Measurements from ENCODE around the gene ARHGAP25. TPM values are rescaled to one million over a fixed set of nuclear protein-coding genes. Genes with fewer than 3 reads are reported as not detected.

ARHGAP25 gene
- total and polyA plus RNA-seq, 2 of the 4 experiments (the other 2 are of a cell fraction), result 0.29 to 0.36 TPM

DNA sequence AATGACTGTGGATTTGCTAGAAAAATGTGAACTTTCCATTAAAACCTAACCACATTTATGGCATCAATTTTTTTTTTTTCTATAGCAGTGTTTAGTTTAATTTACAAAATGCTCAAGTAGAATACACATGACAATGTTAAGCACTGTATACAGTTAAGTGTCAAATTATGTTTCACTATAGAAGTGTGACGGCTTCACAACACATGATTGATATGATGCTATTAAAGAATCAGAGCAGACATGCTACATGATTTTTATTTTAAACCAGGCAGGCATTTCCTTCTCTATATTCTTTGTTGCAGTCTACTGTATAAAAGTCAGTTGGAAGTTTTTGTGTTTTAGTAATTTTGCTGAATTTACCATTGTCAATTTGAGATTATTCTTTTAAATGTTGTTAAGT lies 47.6 kb upstream of the ARHGAP25 start:
- no peak for TF ChIP-seq SMC3 (IDR thresholded peaks at IDR 0.05; ENCODE audit: low read depth, low read length)
- TF ChIP-seq, protein P1, sequence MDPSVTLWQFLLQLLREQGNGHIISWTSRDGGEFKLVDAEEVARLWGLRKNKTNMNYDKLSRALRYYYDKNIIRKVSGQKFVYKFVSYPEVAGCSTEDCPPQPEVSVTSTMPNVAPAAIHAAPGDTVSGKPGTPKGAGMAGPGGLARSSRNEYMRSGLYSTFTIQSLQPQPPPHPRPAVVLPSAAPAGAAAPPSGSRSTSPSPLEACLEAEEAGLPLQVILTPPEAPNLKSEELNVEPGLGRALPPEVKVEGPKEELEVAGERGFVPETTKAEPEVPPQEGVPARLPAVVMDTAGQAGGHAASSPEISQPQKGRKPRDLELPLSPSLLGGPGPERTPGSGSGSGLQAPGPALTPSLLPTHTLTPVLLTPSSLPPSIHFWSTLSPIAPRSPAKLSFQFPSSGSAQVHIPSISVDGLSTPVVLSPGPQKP (IDR thresholded peaks at IDR 0.05; ENCODE audit: borderline replicate concordance, low read depth, low read length), result no peak
- TF ChIP-seq, protein P2, sequence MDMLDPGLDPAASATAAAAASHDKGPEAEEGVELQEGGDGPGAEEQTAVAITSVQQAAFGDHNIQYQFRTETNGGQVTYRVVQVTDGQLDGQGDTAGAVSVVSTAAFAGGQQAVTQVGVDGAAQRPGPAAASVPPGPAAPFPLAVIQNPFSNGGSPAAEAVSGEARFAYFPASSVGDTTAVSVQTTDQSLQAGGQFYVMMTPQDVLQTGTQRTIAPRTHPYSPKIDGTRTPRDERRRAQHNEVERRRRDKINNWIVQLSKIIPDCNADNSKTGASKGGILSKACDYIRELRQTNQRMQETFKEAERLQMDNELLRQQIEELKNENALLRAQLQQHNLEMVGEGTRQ (IDR thresholded peaks at IDR 0.05; ENCODE audit: low read depth, low read length), result no peak
- no peak for TF ChIP-seq CHD1 (IDR thresholded peaks at IDR 0.05; ENCODE audit: low read depth, low read length)
- no peak for TF ChIP-seq BHLHE40 (IDR thresholded peaks at IDR 0.05; ENCODE audit: low read depth, low read length)
- TF ChIP-seq POLR2A (IDR thresholded peaks at IDR 0.05; ENCODE audit: low read depth, low read length), result no peak
- TF ChIP-seq MAZ (IDR thresholded peaks at IDR 0.05; ENCODE audit: borderline replicate concordance, low read depth, low read length), result no peak
- TF ChIP-seq CEBPB (IDR thresholded peaks at IDR 0.05; ENCODE audit: low read depth, low read length), result no peak
- TF ChIP-seq FOS (IDR thresholded peaks at IDR 0.05; ENCODE audit: low read depth, low read length), result no peak
- no peak for TF ChIP-seq RAD21 (IDR thresholded peaks at IDR 0.05; ENCODE audit: low read length)
- TF ChIP-seq RCOR1 (IDR thresholded peaks at IDR 0.05; ENCODE audit: insufficient replicate concordance, low read length), result no peak
- TF ChIP-seq, protein P3, sequence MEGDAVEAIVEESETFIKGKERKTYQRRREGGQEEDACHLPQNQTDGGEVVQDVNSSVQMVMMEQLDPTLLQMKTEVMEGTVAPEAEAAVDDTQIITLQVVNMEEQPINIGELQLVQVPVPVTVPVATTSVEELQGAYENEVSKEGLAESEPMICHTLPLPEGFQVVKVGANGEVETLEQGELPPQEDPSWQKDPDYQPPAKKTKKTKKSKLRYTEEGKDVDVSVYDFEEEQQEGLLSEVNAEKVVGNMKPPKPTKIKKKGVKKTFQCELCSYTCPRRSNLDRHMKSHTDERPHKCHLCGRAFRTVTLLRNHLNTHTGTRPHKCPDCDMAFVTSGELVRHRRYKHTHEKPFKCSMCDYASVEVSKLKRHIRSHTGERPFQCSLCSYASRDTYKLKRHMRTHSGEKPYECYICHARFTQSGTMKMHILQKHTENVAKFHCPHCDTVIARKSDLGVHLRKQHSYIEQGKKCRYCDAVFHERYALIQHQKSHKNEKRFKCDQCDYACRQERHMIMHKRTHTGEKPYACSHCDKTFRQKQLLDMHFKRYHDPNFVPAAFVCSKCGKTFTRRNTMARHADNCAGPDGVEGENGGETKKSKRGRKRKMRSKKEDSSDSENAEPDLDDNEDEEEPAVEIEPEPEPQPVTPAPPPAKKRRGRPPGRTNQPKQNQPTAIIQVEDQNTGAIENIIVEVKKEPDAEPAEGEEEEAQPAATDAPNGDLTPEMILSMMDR (conservative IDR thresholded peaks at IDR 0.05; ENCODE audit: low read depth, low read length), result no peak
- TF ChIP-seq NFE2L2 (IDR thresholded peaks at IDR 0.05; ENCODE audit: low read depth, low read length), result no peak
- no peak for TF ChIP-seq MXI1 (IDR thresholded peaks at IDR 0.05; ENCODE audit: borderline replicate concordance, low read depth, low read length)
- no peak for TF ChIP-seq MAFK (IDR thresholded peaks at IDR 0.05; ENCODE audit: low read depth, low read length)
- TF ChIP-seq RFX5 (IDR thresholded peaks at IDR 0.05; ENCODE audit: low read depth, low read length), result no peak
- WGBS, 2 experiments (ENCODE audit: extremely low coverage in 2 of 2, insufficient read length in 1 of 2), result no CpG with 5 or more reads among the region's 1 CpG
- no peak overlapping the region for H2BK5ac ChIP-seq (ENCODE audit: low read depth, low read length, poor library complexity, severe bottlenecking)

More for the DNA sequence above, 47.6 kb upstream of the ARHGAP25 start:
- Histone ChIP-seq H3K4me1 (ENCODE audit: control insufficient read depth, insufficient read depth, low read length) (no peaks in the 10 kb centered on the region), H3K79me1 (ENCODE audit: low read depth in 1 of 2, low read length in 2 of 2) (no peaks in the 10 kb centered on the region), H2BK120ac (ENCODE audit: low read depth, low read length) (no peak overlapping the region), H3K9me1 (ENCODE audit: insufficient read depth, low read length) (no peaks in the 10 kb centered on the region), H3K4ac (ENCODE audit: low read depth, low read length) (no peak overlapping the region), H2AFZ (replicated peaks; ENCODE audit: low read length, poor library complexity) (no peak overlapping the region), H4K91ac (ENCODE audit: insufficient read depth, low read depth, low read length) (no peak overlapping the region), H3K4me3 (ENCODE audit: insufficient read depth, low read depth, low read length) (no peak overlapping the region), H3K56ac (ENCODE audit: extremely low read depth, insufficient read depth, low read length) (no peak overlapping the region), H3K23ac (ENCODE audit: low read depth, low read length) (no peak overlapping the region), H2BK20ac (ENCODE audit: low read depth, low read length) (no peak overlapping the region), H3K14ac (replicated peaks; ENCODE audit: low read depth, low read length) (no peak overlapping the region), H3K36me3 (ENCODE audit: control insufficient read depth, insufficient read depth, low read length) (no peaks in the 10 kb centered on the region), H4K8ac (ENCODE audit: low read depth in 2 of 2, low read length in 2 of 2) (no peak overlapping the region), H2AK9ac (replicated peaks; ENCODE audit: low read depth, low read length, poor library complexity) (no peak overlapping the region), H4K5ac (ENCODE audit: low read depth, low read length) (no peak overlapping the region), H3K27me3 (ENCODE audit: control insufficient read depth, insufficient read depth, low read length) (peaks cover 20% of the 10 kb centered on the region), H2AK5ac (ENCODE audit: low read depth, low read length) (no peak overlapping the region), H3K18ac (ENCODE audit: low read depth, low read length) (no peak overlapping the region), H3K4me2 (ENCODE audit: low read depth, low read length) (no peak overlapping the region), H3K9ac (ENCODE audit: low read depth, low read length) (no peak overlapping the region), H2BK15ac (ENCODE audit: low read depth, low read length) (no peak overlapping the region), H3K27ac (ENCODE audit: insufficient read depth, low read length) (no peak overlapping the region), H3K9me3 (ENCODE audit: control insufficient read depth, insufficient read depth, low read length) (no peaks in the 10 kb centered on the region), H4K20me1 (ENCODE audit: insufficient read depth, low read length) (no peaks in the 10 kb centered on the region)
- BruUV-seq (replicated peaks), result no TSS peak
- dilution Hi-C loops (cut with HindIII; ENCODE audit: low sequenced_read_pairs, unreplicated experiment) (no loop called here), in situ Hi-C loops (cut with MboI; ENCODE audit: low sequenced_read_pairs) (no loop called here), intact Hi-C loops (cut with micrococcal nuclease) (no loop called here)
- ChIA-PET POLR2A (ENCODE audit: unreplicated experiment) (no interaction called here), CTCF (no interaction called here)
- DNase-seq (no peak), ATAC-seq (ENCODE audit: low read depth) (no peak)
